ENCODE results near the gene EDC3. TPM values are rescaled to one million over a fixed set of nuclear protein-coding genes. Genes with fewer than 3 reads are reported as not detected.
"Not testable (repeated sequence)": the region's sequence is repeated elsewhere in the genome, so short reads cannot be mapped to it uniquely, and the experiment has no call there.

EDC3 gene
- polyA plus RNA-seq, 2 donors, result 12.2 to 14.5 TPM

- peaks cover 51 to 67% of the 10 kb centered on the region in 2 donors for H3K36me3 ChIP-seq (ENCODE audit: control insufficient read depth in 2 of 2, insufficient read depth in 2 of 2, low read length in 1 of 2)
- no peaks in the 10 kb centered on the region for H3K9me3 ChIP-seq (ENCODE audit: control insufficient read depth in 2 of 2, insufficient read depth in 1 of 2, low read depth in 1 of 2, low read length in 1 of 2)
- H3K27me3 ChIP-seq (ENCODE audit: control insufficient read depth in 1 of 2, insufficient read depth in 2 of 2, low read length in 2 of 2), result no peaks in the 10 kb centered on the region
- H3K4me3 ChIP-seq (ENCODE audit: low read depth in 1 of 2, low read length in 2 of 2), result no peak overlapping the region
- H3K4me1 ChIP-seq (ENCODE audit: control insufficient read depth in 2 of 2, insufficient read depth in 2 of 2, low read length in 1 of 2), result no peaks in the 10 kb centered on the region
- H3K27ac ChIP-seq (ENCODE audit: low read depth in 2 of 2, low read length in 1 of 2), result no peak overlapping the region
- 79 to 81% methylated on average over 3 of the region's 3 CpGs for WGBS, 2 donors
These were observed 64.8 kb downstream of the EDC3 start for GRCh38 chr15:74631087-74631385.

- peaks cover 50 to 68% of the 10 kb centered on the region in 2 donors for H3K36me3 ChIP-seq (ENCODE audit: control insufficient read depth in 2 of 2, insufficient read depth in 2 of 2, low read length in 1 of 2)
These were observed 65.3 kb downstream of the EDC3 start for GRCh38 chr15:74630284-74631086.

GRCh38 chr15:74629696-74630095 lies 66.1 kb downstream of the EDC3 start:
- H3K4me1 ChIP-seq (ENCODE audit: control insufficient read depth in 2 of 2, insufficient read depth in 2 of 2, low read length in 1 of 2); H3K4me3 ChIP-seq (ENCODE audit: low read depth in 1 of 2, low read length in 2 of 2); H3K27me3 ChIP-seq (ENCODE audit: control insufficient read depth in 1 of 2, insufficient read depth in 2 of 2, low read length in 2 of 2); H3K27ac ChIP-seq (ENCODE audit: low read depth in 2 of 2, low read length in 1 of 2); H3K9me3 ChIP-seq (ENCODE audit: control insufficient read depth in 2 of 2, insufficient read depth in 1 of 2, low read depth in 1 of 2, low read length in 1 of 2): not testable (repeated sequence)
- H3K36me3 ChIP-seq (ENCODE audit: control insufficient read depth in 2 of 2, insufficient read depth in 2 of 2, low read length in 1 of 2), result peaks cover 58 to 72% of the 10 kb centered on the region in 2 donors
- 83% methylated on average over 6 to 10 of the region's 10 CpGs for WGBS, 2 donors

More at GRCh38 chr15:74630284-74631086, 65.3 kb downstream of the EDC3 start:
- H3K9me3 ChIP-seq (ENCODE audit: control insufficient read depth in 2 of 2, insufficient read depth in 1 of 2, low read depth in 1 of 2, low read length in 1 of 2), result no peaks in the 10 kb centered on the region
- no peak overlapping the region for H3K27ac ChIP-seq (ENCODE audit: low read depth in 2 of 2, low read length in 1 of 2)
- H3K27me3 ChIP-seq (ENCODE audit: control insufficient read depth in 1 of 2, insufficient read depth in 2 of 2, low read length in 2 of 2), result no peaks in the 10 kb centered on the region
- WGBS, 2 donors, result 79 to 83% methylated on average over 6 of the region's 6 CpGs
- no peaks in the 10 kb centered on the region for H3K4me1 ChIP-seq (ENCODE audit: control insufficient read depth in 2 of 2, insufficient read depth in 2 of 2, low read length in 1 of 2)
- H3K4me3 ChIP-seq (ENCODE audit: low read depth in 1 of 2, low read length in 2 of 2), result no peak overlapping the region

GRCh38 chr15:74628949-74629348 lies 66.9 kb downstream of the EDC3 start:
- peaks cover 59 to 78% of the 10 kb centered on the region in 2 donors for H3K36me3 ChIP-seq (ENCODE audit: control insufficient read depth in 2 of 2, insufficient read depth in 2 of 2, low read length in 1 of 2)
- 65 to 66% methylated on average over 5 of the region's 5 CpGs for WGBS, 2 donors

GRCh38 chr15:74628199-74628598 lies 67.6 kb downstream of the EDC3 start:
- H3K27ac ChIP-seq (ENCODE audit: low read depth in 2 of 2, low read length in 1 of 2), result no peak overlapping the region
- H3K36me3 ChIP-seq (ENCODE audit: control insufficient read depth in 2 of 2, insufficient read depth in 2 of 2, low read length in 1 of 2), result peaks cover 65 to 81% of the 10 kb centered on the region in 2 donors
- 64 to 71% methylated on average over 3 of the region's 3 CpGs for WGBS, 2 donors
- H3K9me3 ChIP-seq (ENCODE audit: control insufficient read depth in 2 of 2, insufficient read depth in 1 of 2, low read depth in 1 of 2, low read length in 1 of 2), result no peaks in the 10 kb centered on the region
- no peaks in the 10 kb centered on the region for H3K27me3 ChIP-seq (ENCODE audit: control insufficient read depth in 1 of 2, insufficient read depth in 2 of 2, low read length in 2 of 2)
- no peak overlapping the region for H3K4me3 ChIP-seq (ENCODE audit: low read depth in 1 of 2, low read length in 2 of 2)
- H3K4me1 ChIP-seq (ENCODE audit: control insufficient read depth in 2 of 2, insufficient read depth in 2 of 2, low read length in 1 of 2), result no peaks in the 10 kb centered on the region

More at GRCh38 chr15:74628949-74629348, 66.9 kb downstream of the EDC3 start:
- H3K27me3 ChIP-seq (ENCODE audit: control insufficient read depth in 1 of 2, insufficient read depth in 2 of 2, low read length in 2 of 2), result no peaks in the 10 kb centered on the region
- H3K4me3 ChIP-seq (ENCODE audit: low read depth in 1 of 2, low read length in 2 of 2), result no peak overlapping the region
- H3K4me1 ChIP-seq (ENCODE audit: control insufficient read depth in 2 of 2, insufficient read depth in 2 of 2, low read length in 1 of 2), result no peaks in the 10 kb centered on the region
- no peaks in the 10 kb centered on the region for H3K9me3 ChIP-seq (ENCODE audit: control insufficient read depth in 2 of 2, insufficient read depth in 1 of 2, low read depth in 1 of 2, low read length in 1 of 2)
- no peak overlapping the region for H3K27ac ChIP-seq (ENCODE audit: low read depth in 2 of 2, low read length in 1 of 2)

GRCh38 chr15:74627766-74628165 lies 68.1 kb downstream of the EDC3 start:
- no peak overlapping the region for H3K4me3 ChIP-seq (ENCODE audit: low read depth in 1 of 2, low read length in 2 of 2)
- H3K9me3 ChIP-seq (ENCODE audit: control insufficient read depth in 2 of 2, insufficient read depth in 1 of 2, low read depth in 1 of 2, low read length in 1 of 2), result no peaks in the 10 kb centered on the region
- peaks cover 67 to 83% of the 10 kb centered on the region in 2 donors for H3K36me3 ChIP-seq (ENCODE audit: control insufficient read depth in 2 of 2, insufficient read depth in 2 of 2, low read length in 1 of 2)
- H3K4me1 ChIP-seq (ENCODE audit: control insufficient read depth in 2 of 2, insufficient read depth in 2 of 2, low read length in 1 of 2), result no peaks in the 10 kb centered on the region
- H3K27me3 ChIP-seq (ENCODE audit: control insufficient read depth in 1 of 2, insufficient read depth in 2 of 2, low read length in 2 of 2), result no peaks in the 10 kb centered on the region
- WGBS, 2 donors, result 73 to 80% methylated on average over 5 of the region's 5 CpGs
- no peak overlapping the region for H3K27ac ChIP-seq (ENCODE audit: low read depth in 2 of 2, low read length in 1 of 2)

- WGBS, 2 donors, result 83 to 87% methylated on average over 10 of the region's 10 CpGs
- no peak overlapping the region for H3K27ac ChIP-seq (ENCODE audit: low read depth in 2 of 2, low read length in 1 of 2)
- H3K36me3 ChIP-seq (ENCODE audit: control insufficient read depth in 2 of 2, insufficient read depth in 2 of 2, low read length in 1 of 2), result peaks cover 71 to 82% of the 10 kb centered on the region in 2 donors
These were observed 68.8 kb downstream of the EDC3 start for GRCh38 chr15:74626752-74627692.

GRCh38 chr15:74626336-74626735 lies 69.5 kb downstream of the EDC3 start:
- H3K4me1 ChIP-seq (ENCODE audit: control insufficient read depth in 2 of 2, insufficient read depth in 2 of 2, low read length in 1 of 2), result peaks cover 0 to 2% of the 10 kb centered on the region in 2 donors
- no peaks in the 10 kb centered on the region for H3K27me3 ChIP-seq (ENCODE audit: control insufficient read depth in 1 of 2, insufficient read depth in 2 of 2, low read length in 2 of 2)
- 90 to 93% methylated on average over 7 of the region's 7 CpGs for WGBS, 2 donors
- no peaks in the 10 kb centered on the region for H3K9me3 ChIP-seq (ENCODE audit: control insufficient read depth in 2 of 2, insufficient read depth in 1 of 2, low read depth in 1 of 2, low read length in 1 of 2)
- no peak overlapping the region for H3K27ac ChIP-seq (ENCODE audit: low read depth in 2 of 2, low read length in 1 of 2)
- peaks cover 74 to 86% of the 10 kb centered on the region in 2 donors for H3K36me3 ChIP-seq (ENCODE audit: control insufficient read depth in 2 of 2, insufficient read depth in 2 of 2, low read length in 1 of 2)
- no peak overlapping the region for H3K4me3 ChIP-seq (ENCODE audit: low read depth in 1 of 2, low read length in 2 of 2)

More at GRCh38 chr15:74626752-74627692, 68.8 kb downstream of the EDC3 start:
- H3K4me1 ChIP-seq (ENCODE audit: control insufficient read depth in 2 of 2, insufficient read depth in 2 of 2, low read length in 1 of 2), result no peaks in the 10 kb centered on the region
- H3K4me3 ChIP-seq (ENCODE audit: low read depth in 1 of 2, low read length in 2 of 2), result no peak overlapping the region
- no peaks in the 10 kb centered on the region for H3K27me3 ChIP-seq (ENCODE audit: control insufficient read depth in 1 of 2, insufficient read depth in 2 of 2, low read length in 2 of 2)
- H3K9me3 ChIP-seq (ENCODE audit: control insufficient read depth in 2 of 2, insufficient read depth in 1 of 2, low read depth in 1 of 2, low read length in 1 of 2), result no peaks in the 10 kb centered on the region

GRCh38 chr15:74625693-74626092 lies 70.1 kb downstream of the EDC3 start:
- H3K9me3 ChIP-seq (ENCODE audit: control insufficient read depth in 2 of 2, insufficient read depth in 1 of 2, low read depth in 1 of 2, low read length in 1 of 2), result no peaks in the 10 kb centered on the region
- no peaks in the 10 kb centered on the region for H3K27me3 ChIP-seq (ENCODE audit: control insufficient read depth in 1 of 2, insufficient read depth in 2 of 2, low read length in 2 of 2)
- peaks cover 74 to 87% of the 10 kb centered on the region in 2 donors for H3K36me3 ChIP-seq (ENCODE audit: control insufficient read depth in 2 of 2, insufficient read depth in 2 of 2, low read length in 1 of 2)
- WGBS, 2 donors, result 83 to 85% methylated on average over 6 of the region's 6 CpGs
- H3K4me1 ChIP-seq (ENCODE audit: control insufficient read depth in 2 of 2, insufficient read depth in 2 of 2, low read length in 1 of 2), result peaks cover 0 to 5% of the 10 kb centered on the region in 2 donors
- no peak overlapping the region for H3K27ac ChIP-seq (ENCODE audit: low read depth in 2 of 2, low read length in 1 of 2)
- H3K4me3 ChIP-seq (ENCODE audit: low read depth in 1 of 2, low read length in 2 of 2), result no peak overlapping the region
